Activated CD8-positive, alpha-beta memory T cell treated with anti-CD3 and anti-CD28 coated beads, Interleukin-2, amount 50 U/mL, for 48 hours (primary cell): ENCODE measurements around the gene OR52M1.

ENCODE experiments used
- DNase-seq: peaks from one replicate; pipeline ENCODE4 v3.0.0-alpha.2; 2020

Gene OR52M1

DNA sequence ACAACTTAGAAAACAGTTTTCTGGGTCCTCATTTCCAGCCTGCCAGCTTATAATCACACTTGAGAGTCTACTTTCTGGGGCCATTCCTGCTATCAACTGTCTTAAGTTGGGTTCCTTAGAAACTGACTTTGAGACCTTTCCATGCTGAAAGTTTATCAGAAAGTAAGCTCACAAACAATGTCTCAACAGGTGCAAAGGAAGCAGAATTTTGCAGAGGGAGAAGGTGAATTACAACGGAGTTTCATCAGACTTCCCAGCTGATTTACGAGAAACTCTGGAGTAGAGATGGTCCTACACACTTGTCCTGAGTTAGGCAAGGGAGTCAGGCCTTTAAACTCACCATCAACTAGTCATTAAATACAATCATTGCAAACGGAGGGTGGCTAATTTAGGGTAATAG, 31.9 kb downstream of the OR52M1 start:
- DNase-seq: no peak

DNA sequence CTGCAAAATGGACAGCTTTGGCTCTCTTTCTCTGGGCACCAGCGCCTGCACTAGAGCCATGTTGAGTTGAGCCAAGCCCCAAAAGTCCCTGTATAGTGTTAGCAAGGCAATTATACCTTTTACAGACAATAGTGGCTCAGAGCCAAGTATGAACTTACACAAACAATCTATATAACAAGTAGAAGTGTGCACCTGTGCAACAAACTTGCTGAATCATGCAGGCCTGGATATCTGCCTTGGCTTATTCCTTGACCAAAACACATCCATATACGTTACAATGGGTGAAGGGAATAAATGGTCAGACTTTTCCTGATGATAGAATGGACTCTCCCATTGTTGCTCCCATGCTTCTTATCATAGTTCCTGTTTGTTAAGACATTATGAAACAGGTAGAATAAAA, 32.8 kb downstream of the OR52M1 start:
- no peak for DNase-seq

- DNase-seq: no peak
Observed at GRCh38 chr11:4578624-4579023, 33.6 kb downstream of the OR52M1 start.

DNA sequence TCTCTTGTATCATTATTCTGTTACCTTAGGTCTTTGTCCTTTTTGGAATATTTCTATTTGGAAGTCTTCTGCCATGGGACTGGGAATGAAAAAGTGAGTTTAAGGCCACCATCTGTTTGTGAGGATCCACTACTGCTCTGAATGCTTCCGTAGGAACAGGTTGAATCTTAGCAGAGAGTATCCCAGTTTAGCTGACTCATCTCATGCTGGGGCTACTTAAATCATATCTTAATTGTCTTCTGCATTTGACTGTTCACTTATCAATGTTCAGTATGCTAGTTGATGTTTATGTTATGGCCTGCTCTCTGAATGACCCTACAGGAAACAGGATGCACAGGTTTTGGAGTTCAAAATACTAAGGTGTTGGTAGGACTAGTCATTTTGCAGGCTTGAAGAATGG, 35.1 kb downstream of the OR52M1 start:
- DNase-seq: no peak

DNA sequence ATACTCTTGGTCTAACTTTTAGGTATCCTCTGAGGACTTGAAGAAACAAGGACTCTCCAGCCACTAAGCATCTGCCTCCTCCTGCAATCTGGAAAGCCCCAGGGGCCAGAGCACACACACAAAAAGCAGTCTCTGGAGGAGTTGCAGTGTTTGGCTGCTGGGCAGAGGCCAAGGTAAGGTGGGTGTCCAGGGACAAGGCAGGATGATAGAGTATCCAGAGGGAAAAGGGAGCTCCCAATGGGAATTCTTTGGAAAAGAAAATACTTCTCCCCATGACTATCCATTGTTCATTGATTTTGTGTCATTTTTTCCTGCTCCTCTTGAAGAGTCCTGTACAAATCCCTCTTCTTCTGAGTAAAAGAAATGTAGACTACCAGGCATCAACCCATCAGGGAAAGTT, 36.5 kb downstream of the OR52M1 start, which contains the start of gene OR52I2:
Gene OR52I2, plus strand, starts transcription at position 301 of the 400 bp plus-strand sequence.
- DNase-seq: no peak

- DNase-seq: no peak
Observed at GRCh38 chr11:4589017-4589416, 44.0 kb downstream of the OR52M1 start.

DNA sequence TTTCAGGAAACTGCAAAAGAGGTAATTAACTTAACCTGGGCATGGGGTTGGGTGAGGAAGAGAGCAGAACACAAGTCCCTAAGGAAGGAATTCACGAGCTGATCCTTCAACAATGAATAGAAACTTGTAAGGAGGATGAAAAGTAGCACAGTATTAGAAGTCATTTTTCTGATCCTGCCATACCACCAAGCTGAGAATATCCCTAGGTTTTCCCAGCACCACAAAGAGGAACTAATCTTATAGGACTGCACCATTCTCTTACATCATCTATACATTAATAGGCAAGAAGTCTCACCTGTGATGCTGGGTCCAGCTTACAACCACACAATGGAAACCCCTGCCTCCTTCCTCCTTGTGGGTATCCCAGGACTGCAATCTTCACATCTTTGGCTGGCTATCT, 48.7 kb downstream of the OR52M1 start, which contains the start of gene OR52I1:
Gene OR52I1, plus strand, starts transcription at position 301 of the 400 bp plus-strand sequence. Its CDS starts 0 bp downstream, at position 301.
- DNase-seq: no peak
